Measurements from ENCODE around the gene NR1I3. TPM values are rescaled to one million over a fixed set of nuclear protein-coding genes. Genes with fewer than 3 reads are reported as not detected.
A peak's percentile ranks its signal among the peaks of the same experiment; 100 is the strongest.

The NR1I3 gene
- total RNA-seq, 1 donor from 2014 or later, result not detected

DNA sequence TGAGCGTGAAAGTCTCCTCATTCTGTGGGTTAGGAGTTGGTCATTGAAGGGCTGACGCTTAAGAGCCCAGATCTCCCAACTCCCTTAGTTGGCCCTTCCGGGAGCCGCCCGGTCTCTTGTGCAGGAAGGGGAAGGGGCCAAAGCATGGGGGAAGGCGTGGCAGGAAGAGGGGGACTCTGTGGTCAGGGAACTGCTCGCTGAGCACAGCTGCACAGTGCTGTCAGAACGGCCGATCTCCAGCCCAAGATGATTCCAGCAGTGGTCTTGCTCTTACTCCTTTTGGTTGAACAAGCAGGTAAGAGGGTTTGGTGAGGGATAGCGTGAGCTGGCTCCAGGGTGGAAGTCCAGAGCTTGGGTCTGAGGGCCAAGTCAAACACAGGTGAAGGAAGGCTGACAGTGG is 22.9 kb downstream of the NR1I3 start, which contains the start of gene FCER1G:
FCER1G (plus strand) TSS at position 220 of the 400 bp plus-strand sequence; CDS start at position 247, 27 bp downstream.
- Mint-ChIP-seq H3K4me1 (peaks cover 23% of the 10 kb centered on the region), H3K27ac (no peak within 1 kb of the TSS), H3K27me3 (peaks cover 8% of the 10 kb centered on the region), H3K36me3 (ENCODE audit: low read depth) (peaks cover 50% of the 10 kb centered on the region), H3K4me3 (no peak within 1 kb of the TSS), H3K9me3 (no peaks in the 10 kb centered on the region)
- no peak for ATAC-seq (ENCODE audit: low read depth)
- POLR2A ChIA-PET, result no interaction called here
- CTCF ChIA-PET, result interaction anchor here (0.9 to 1.0 kb wide), 2 partner anchors 11 to 23 kb away, joined by 3 read pairs; partner anchors contain the start of gene TOMM40L
- intact Hi-C loops (cut with micrococcal nuclease), result no loop called here
- TF ChIP-seq, protein P1, sequence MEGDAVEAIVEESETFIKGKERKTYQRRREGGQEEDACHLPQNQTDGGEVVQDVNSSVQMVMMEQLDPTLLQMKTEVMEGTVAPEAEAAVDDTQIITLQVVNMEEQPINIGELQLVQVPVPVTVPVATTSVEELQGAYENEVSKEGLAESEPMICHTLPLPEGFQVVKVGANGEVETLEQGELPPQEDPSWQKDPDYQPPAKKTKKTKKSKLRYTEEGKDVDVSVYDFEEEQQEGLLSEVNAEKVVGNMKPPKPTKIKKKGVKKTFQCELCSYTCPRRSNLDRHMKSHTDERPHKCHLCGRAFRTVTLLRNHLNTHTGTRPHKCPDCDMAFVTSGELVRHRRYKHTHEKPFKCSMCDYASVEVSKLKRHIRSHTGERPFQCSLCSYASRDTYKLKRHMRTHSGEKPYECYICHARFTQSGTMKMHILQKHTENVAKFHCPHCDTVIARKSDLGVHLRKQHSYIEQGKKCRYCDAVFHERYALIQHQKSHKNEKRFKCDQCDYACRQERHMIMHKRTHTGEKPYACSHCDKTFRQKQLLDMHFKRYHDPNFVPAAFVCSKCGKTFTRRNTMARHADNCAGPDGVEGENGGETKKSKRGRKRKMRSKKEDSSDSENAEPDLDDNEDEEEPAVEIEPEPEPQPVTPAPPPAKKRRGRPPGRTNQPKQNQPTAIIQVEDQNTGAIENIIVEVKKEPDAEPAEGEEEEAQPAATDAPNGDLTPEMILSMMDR (IDR thresholded peaks at IDR 0.05), result no peak
- no peak for DNase-seq

- no peaks in the 10 kb centered on the region for H3K9me3 Mint-ChIP-seq
- ATAC-seq (ENCODE audit: low read depth) (no peak), DNase-seq (no peak)
- no peak overlapping the region for H3K27ac Mint-ChIP-seq
- H3K4me1 Mint-ChIP-seq, result peaks cover 25% of the 10 kb centered on the region
- H3K27me3 Mint-ChIP-seq, result peaks cover 2% of the 10 kb centered on the region
- CTCF ChIA-PET, result no interaction called here
- H3K36me3 Mint-ChIP-seq (ENCODE audit: low read depth), result peaks cover 57% of the 10 kb centered on the region
- TF ChIP-seq, protein P1 (IDR thresholded peaks at IDR 0.05), result no peak
- intact Hi-C loops (cut with micrococcal nuclease), result no loop called here
- no peak overlapping the region for H3K4me3 Mint-ChIP-seq
- POLR2A ChIA-PET, result no interaction called here
Measured at GRCh38 chr1:161214369-161214768, 23.6 kb downstream of the NR1I3 start.

- POLR2A ChIA-PET, result interaction anchor here (1.1 to 2.0 kb wide), 3 partner anchors 8 to 96 kb away, joined by 3 to 5 read pairs (median 4); partner anchors contain the start of gene NDUFS2
Measured at GRCh38 chr1:161209790-161210409, 28.1 kb downstream of the NR1I3 start.

DNA sequence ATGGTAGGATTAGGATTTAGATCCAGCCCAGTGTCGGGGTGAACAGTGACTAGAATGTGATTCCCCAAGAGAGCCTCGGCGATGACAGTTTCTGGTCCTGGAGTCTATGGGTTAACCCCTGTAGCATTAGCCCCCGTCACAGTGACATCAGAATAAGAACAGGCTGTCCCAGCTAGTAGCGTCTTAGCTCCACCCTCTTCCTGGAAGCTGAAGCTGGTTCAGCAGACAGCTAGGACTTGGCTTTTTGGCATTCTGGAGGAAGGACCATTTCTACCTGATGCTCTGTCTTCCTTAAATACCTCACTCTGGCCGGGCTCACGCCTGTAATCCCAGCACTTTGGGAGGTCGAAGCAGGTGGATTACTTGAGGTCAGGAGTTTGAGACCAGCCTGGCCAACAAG is 30.8 kb downstream of the NR1I3 start:
- Mint-ChIP-seq H3K27me3 (no peaks in the 10 kb centered on the region), H3K4me3 (no peak overlapping the region), H3K9me3 (no peaks in the 10 kb centered on the region), H3K36me3 (ENCODE audit: low read depth) (peaks cover 82% of the 10 kb centered on the region), H3K27ac (no peak overlapping the region), H3K4me1 (peaks cover 30% of the 10 kb centered on the region)
- TF ChIP-seq, protein P1 (IDR thresholded peaks at IDR 0.05), result no peak
- no peak for DNase-seq
- intact Hi-C loops (cut with micrococcal nuclease), result no loop called here
- ChIA-PET CTCF (no interaction called here), POLR2A (interaction anchor here (1.8 kb wide), 1 partner anchor 21 kb away, joined by 4 read pairs; no protein-coding TSS in a partner anchor)
- no peak for ATAC-seq (ENCODE audit: low read depth)

More at GRCh38 chr1:161209790-161210409, 28.1 kb downstream of the NR1I3 start:
- intact Hi-C loops (cut with micrococcal nuclease), result loop anchor here (1.0 kb wide), 4 partner anchors 15 to 172 kb away; no protein-coding TSS in a partner anchor
- Mint-ChIP-seq H3K36me3 (ENCODE audit: low read depth) (peaks cover 90% of the 10 kb centered on the region), H3K9me3 (no peaks in the 10 kb centered on the region), H3K27ac (no peak overlapping the region), H3K27me3 (no peaks in the 10 kb centered on the region), H3K4me3 (no peak overlapping the region), H3K4me1 (peaks cover 9% of the 10 kb centered on the region)
- CTCF ChIA-PET, result interaction anchor here (0.6 to 3.6 kb wide), 8 partner anchors 8 to 172 kb away, joined by 3 to 27 read pairs (median 6); partner anchors contain the start of genes APOA2, NDUFS2, PPOX and TOMM40L
- ATAC-seq (ENCODE audit: low read depth), result peak; percentile 97
- TF ChIP-seq, protein P1 (IDR thresholded peaks at IDR 0.05), result no peak
- peak; percentile 52 for DNase-seq

GRCh38 chr1:161206411-161207140 is 31.4 kb downstream of the NR1I3 start:
- intact Hi-C loops (cut with micrococcal nuclease), result no loop called here
- H3K36me3 Mint-ChIP-seq (ENCODE audit: low read depth), result peaks cover 77% of the 10 kb centered on the region
- peaks cover 36% of the 10 kb centered on the region for H3K4me1 Mint-ChIP-seq
- no peaks in the 10 kb centered on the region for H3K27me3 Mint-ChIP-seq
- ATAC-seq (ENCODE audit: low read depth) (no peak), DNase-seq (no peak)
- ChIA-PET CTCF (interaction anchor here (1.2 kb wide), 1 partner anchor 25 kb away, joined by 5 read pairs; no protein-coding TSS in a partner anchor), POLR2A (interaction anchor here (1.0 to 1.8 kb wide), 2 partner anchors 16 to 20 kb away, joined by 3 to 4 read pairs; partner anchors contain the start of gene APOA2)
- no peak overlapping the region for H3K4me3 Mint-ChIP-seq
- H3K27ac Mint-ChIP-seq, result no peak overlapping the region
- TF ChIP-seq, protein P1 (IDR thresholded peaks at IDR 0.05), result no peak
- H3K9me3 Mint-ChIP-seq, result no peaks in the 10 kb centered on the region

Data from activated B cell treated with CpG ODN at 0.5 μM for 24 hours (primary cell).